Mesenchymal stem cell (in vitro differentiated cells and primary cell): Measurements from ENCODE around the gene PRRC2B.

Source experiments
- DNase-seq: peaks from one replicate; pipeline ENCODE4 v3.0.0-alpha.2; 2013
- H2AFZ ChIP-seq: one replicate; pipeline ENCODE4 v1.6.1; 2013; ENCODE audit warnings: low read depth, mild to moderate bottlenecking, control low read depth, inconsistent platforms, low read length, moderate library complexity
- H2AK5ac ChIP-seq: 2 replicates; pipeline ENCODE4 v1.6.1; 2013; ENCODE audit warnings: low read length, moderate library complexity, mild to moderate bottlenecking, inconsistent platforms; ENCODE audit not compliant: severe bottlenecking
- H2BK120ac ChIP-seq: one replicate; pipeline ENCODE4 v1.6.1; 2013; ENCODE audit warnings: low read depth, mild to moderate bottlenecking, inconsistent platforms, low read length, moderate library complexity
- H2BK12ac ChIP-seq, 2 experiments: one replicate each; pipeline ENCODE4 v1.6.1; 2013; ENCODE audit warnings: inconsistent platforms in 2 of 2, low read length in 2 of 2, mild to moderate bottlenecking in 2 of 2, moderate library complexity in 2 of 2, control low read depth in 1 of 2
- H2BK15ac ChIP-seq: one replicate; pipeline ENCODE4 v1.6.1; 2013; ENCODE audit warnings: mild to moderate bottlenecking, low read depth, inconsistent platforms; ENCODE audit not compliant: poor library complexity, severe bottlenecking
- H2BK5ac ChIP-seq: 2 replicates; pipeline ENCODE4 v1.6.1; 2013; ENCODE audit warnings: low read depth, mild to moderate bottlenecking, low read length, control low read depth, inconsistent platforms; ENCODE audit not compliant: poor library complexity, severe bottlenecking
- H3K14ac ChIP-seq, 2 experiments: one replicate each; pipeline ENCODE4 v1.6.1; 2013; ENCODE audit warnings: inconsistent platforms in 2 of 2, low read length in 2 of 2, control low read depth in 1 of 2, mild to moderate bottlenecking in 1 of 2, moderate library complexity in 1 of 2
- H3K18ac ChIP-seq, 2 experiments: one replicate each; pipeline ENCODE4 v1.6.1; 2013; ENCODE audit warnings: inconsistent platforms in 2 of 2, low read length in 2 of 2, control low read depth in 1 of 2, low read depth in 1 of 2, mild to moderate bottlenecking in 1 of 2
- H3K23ac ChIP-seq, 2 experiments: one replicate each; pipeline ENCODE4 v1.6.1; 2013; ENCODE audit warnings: inconsistent platforms in 2 of 2, low read length in 2 of 2, mild to moderate bottlenecking in 2 of 2, moderate library complexity in 2 of 2, control low read depth in 1 of 2
- H3K27ac ChIP-seq: 2 replicates; pipeline ENCODE4 v1.5.1; 2013; ENCODE audit warnings: mild to moderate bottlenecking, moderate library complexity, low read length, control low read depth, inconsistent platforms; ENCODE audit not compliant: poor library complexity, severe bottlenecking
- H3K27me3 ChIP-seq, 2 experiments: 2 replicates each; pipeline versions ENCODE4 v1.6.1 to v1.7.0; 2013; ENCODE audit warnings: low read length in 2 of 2, mild to moderate bottlenecking in 2 of 2, moderate library complexity in 2 of 2, control low read depth in 1 of 2, inconsistent platforms in 1 of 2; ENCODE audit not compliant: control insufficient read depth in 1 of 2, insufficient read depth in 1 of 2
- H3K36me3 ChIP-seq, 2 experiments: 2 replicates each; pipeline versions ENCODE4 v1.6.1 to v1.7.0; 2013; ENCODE audit warnings: low read length in 2 of 2, control low read depth in 1 of 2, inconsistent platforms in 1 of 2, low read depth in 1 of 2, mild to moderate bottlenecking in 1 of 2; ENCODE audit not compliant: insufficient read depth in 2 of 2, control insufficient read depth in 1 of 2
- H3K4ac ChIP-seq, 2 experiments: one replicate each; pipeline ENCODE4 v1.6.1; 2013; ENCODE audit warnings: inconsistent platforms in 2 of 2, low read length in 2 of 2, mild to moderate bottlenecking in 2 of 2, moderate library complexity in 2 of 2, control low read depth in 1 of 2, low read depth in 1 of 2
- H3K4me1 ChIP-seq: 2 replicates; pipeline ENCODE4 v1.6.1; 2013; ENCODE audit warnings: low read depth, low read length, control low read depth; ENCODE audit not compliant: control insufficient read depth, insufficient read depth
- H3K4me2 ChIP-seq: 2 replicates; pipeline ENCODE4 v1.6.1; 2013; ENCODE audit warnings: low read length, mild to moderate bottlenecking, inconsistent platforms; ENCODE audit not compliant: poor library complexity, severe bottlenecking
- H3K4me3 ChIP-seq, 2 experiments: 2 replicates each; pipeline versions ENCODE4 v1.5.1 to v1.7.0; 2013; ENCODE audit warnings: low read length in 2 of 2, mild to moderate bottlenecking in 2 of 2, control low read depth in 1 of 2, low read depth in 1 of 2; ENCODE audit not compliant: insufficient read depth in 1 of 2
- H3K79me1 ChIP-seq: replicated peaks from 2 replicates; pipeline ENCODE4 v1.6.1; 2013; ENCODE audit warnings: mild to moderate bottlenecking, control low read depth, low read length, inconsistent platforms; ENCODE audit not compliant: poor library complexity, severe bottlenecking
- H3K9ac ChIP-seq: 2 replicates; pipeline ENCODE4 v1.7.0; 2013; ENCODE audit warnings: mild to moderate bottlenecking, low read length, moderate library complexity
- H3K9me3 ChIP-seq: 2 replicates; pipeline ENCODE4 v1.7.0; 2013; ENCODE audit warnings: mild to moderate bottlenecking, low read length; ENCODE audit not compliant: control insufficient read depth
- H4K8ac ChIP-seq: one replicate; pipeline ENCODE4 v1.6.1; 2013; ENCODE audit warnings: inconsistent platforms, mild to moderate bottlenecking, low read length, moderate library complexity
- H4K91ac ChIP-seq: one replicate; pipeline ENCODE4 v1.6.1; 2013; ENCODE audit warnings: mild to moderate bottlenecking, low read length, inconsistent platforms
- WGBS: methylation state at CpG from one replicate; pipeline ENCODE4 v1.1.7; 2013; ENCODE audit warnings: mixed read lengths; 5-methylcytosine and 5-hydroxymethylcytosine counted together

The PRRC2B gene

DNA sequence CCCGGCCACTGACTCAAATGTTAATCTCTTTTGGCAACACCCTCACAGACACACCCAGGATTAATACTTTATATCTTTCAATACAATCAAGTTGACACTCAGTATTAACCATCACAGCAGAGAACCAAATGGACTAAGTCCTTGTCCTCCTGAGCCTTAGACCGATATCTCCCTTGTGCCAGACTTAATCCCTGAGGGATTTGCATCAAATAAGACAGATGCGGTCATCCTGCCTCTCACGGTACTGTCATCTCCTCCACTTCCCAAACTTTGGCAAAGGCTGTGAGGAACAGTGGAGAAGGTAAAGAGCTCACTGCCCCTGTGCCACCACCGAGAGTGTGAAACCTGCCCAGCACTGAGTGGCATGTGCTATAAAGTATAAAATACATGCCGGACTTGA, 6.5 kb upstream of the PRRC2B start:
- Histone ChIP-seq H3K36me3 (no peaks in the 10 kb centered on the region), H3K79me1 (no peaks in the 10 kb centered on the region), H2BK120ac (no peak overlapping the region), H2AFZ (no peak overlapping the region), H2BK15ac (no peak overlapping the region), H2BK5ac (no peak overlapping the region), H2AK5ac (peak overlapping the region; percentile 16), H3K27me3 (no peaks in the 10 kb centered on the region), H4K8ac (no peak overlapping the region), H4K91ac (no peak overlapping the region), H3K4me3 (no peak overlapping the region), H3K23ac (no peak overlapping the region), H3K9me3 (no peaks in the 10 kb centered on the region), H3K4me1 (peaks cover 11% of the 10 kb centered on the region), H3K4ac (no peak overlapping the region), H3K18ac (no peak overlapping the region), H3K14ac (no peak overlapping the region), H3K27ac (no peak overlapping the region), H2BK12ac (no peak overlapping the region), H3K9ac (no peak overlapping the region), H3K4me2 (no peak overlapping the region)
- 68% methylated on average over 3 of the region's 6 CpGs for WGBS
- DNase-seq, result no peak

GRCh38 chr9:131391020-131391419, 2.9 kb upstream of the PRRC2B start:
- no peak overlapping the region for H3K4ac ChIP-seq
- 96% methylated on average over 6 of the region's 7 CpGs for WGBS

DNA sequence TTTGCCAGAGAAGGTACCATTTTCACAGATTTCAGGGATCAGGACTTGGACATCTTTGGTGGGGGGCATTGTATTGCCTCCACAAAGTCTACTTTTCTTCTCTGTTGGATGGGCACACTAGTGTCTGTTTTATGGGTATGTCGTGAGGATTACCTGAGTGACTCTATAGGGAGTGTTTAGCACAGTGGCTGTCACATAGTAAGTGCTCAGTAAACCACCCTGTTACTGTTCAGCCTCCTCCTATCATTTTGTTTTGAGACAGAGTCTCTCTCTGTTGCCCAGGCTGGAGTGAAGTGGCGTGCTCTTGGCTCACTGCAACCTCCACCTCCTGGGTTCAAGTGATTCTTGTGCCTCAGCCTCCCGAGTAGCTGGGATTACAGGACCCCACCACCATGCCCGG, 2.4 kb upstream of the PRRC2B start:
- no peak overlapping the region for H2AFZ ChIP-seq
- no peak overlapping the region for H3K14ac ChIP-seq
- no peaks in the 10 kb centered on the region for H3K36me3 ChIP-seq
- no peak overlapping the region for H3K18ac ChIP-seq
- no peak for DNase-seq
- no peak overlapping the region for H2AK5ac ChIP-seq
- H3K4me1 ChIP-seq, result peaks cover 8% of the 10 kb centered on the region
- WGBS, result 93% methylated on average over 3 of the region's 4 CpGs
- no peak overlapping the region for H3K27ac ChIP-seq
- no peak overlapping the region for H2BK15ac ChIP-seq
- no peaks in the 10 kb centered on the region for H3K79me1 ChIP-seq
- H3K9me3 ChIP-seq, result no peaks in the 10 kb centered on the region
- no peak overlapping the region for H4K8ac ChIP-seq
- no peak overlapping the region for H3K9ac ChIP-seq
- H3K4me2 ChIP-seq, result no peak overlapping the region
- H2BK120ac ChIP-seq, result no peak overlapping the region
- no peak overlapping the region for H3K4me3 ChIP-seq
- no peak overlapping the region for H2BK5ac ChIP-seq
- no peak overlapping the region for H4K91ac ChIP-seq
- H3K4ac ChIP-seq, result no peak overlapping the region
- H3K23ac ChIP-seq, result no peak overlapping the region
- H3K27me3 ChIP-seq, result no peaks in the 10 kb centered on the region
- no peak overlapping the region for H2BK12ac ChIP-seq

More at GRCh38 chr9:131391020-131391419, 2.9 kb upstream of the PRRC2B start:
- Histone ChIP-seq H2AK5ac (no peak overlapping the region), H2BK15ac (no peak overlapping the region), H2BK5ac (no peak overlapping the region), H2BK120ac (no peak overlapping the region), H3K14ac (no peak overlapping the region), H4K8ac (no peak overlapping the region), H3K79me1 (no peaks in the 10 kb centered on the region), H3K18ac (no peak overlapping the region), H3K9me3 (no peaks in the 10 kb centered on the region), H3K27me3 (no peaks in the 10 kb centered on the region), H2BK12ac (no peak overlapping the region), H3K4me1 (peaks cover 7% of the 10 kb centered on the region), H4K91ac (no peak overlapping the region), H3K27ac (no peak overlapping the region), H3K4me2 (no peak overlapping the region), H3K4me3 (no peak overlapping the region), H2AFZ (no peak overlapping the region), H3K9ac (no peak overlapping the region), H3K23ac (no peak overlapping the region), H3K36me3 (no peaks in the 10 kb centered on the region)
- DNase-seq, result no peak

DNA sequence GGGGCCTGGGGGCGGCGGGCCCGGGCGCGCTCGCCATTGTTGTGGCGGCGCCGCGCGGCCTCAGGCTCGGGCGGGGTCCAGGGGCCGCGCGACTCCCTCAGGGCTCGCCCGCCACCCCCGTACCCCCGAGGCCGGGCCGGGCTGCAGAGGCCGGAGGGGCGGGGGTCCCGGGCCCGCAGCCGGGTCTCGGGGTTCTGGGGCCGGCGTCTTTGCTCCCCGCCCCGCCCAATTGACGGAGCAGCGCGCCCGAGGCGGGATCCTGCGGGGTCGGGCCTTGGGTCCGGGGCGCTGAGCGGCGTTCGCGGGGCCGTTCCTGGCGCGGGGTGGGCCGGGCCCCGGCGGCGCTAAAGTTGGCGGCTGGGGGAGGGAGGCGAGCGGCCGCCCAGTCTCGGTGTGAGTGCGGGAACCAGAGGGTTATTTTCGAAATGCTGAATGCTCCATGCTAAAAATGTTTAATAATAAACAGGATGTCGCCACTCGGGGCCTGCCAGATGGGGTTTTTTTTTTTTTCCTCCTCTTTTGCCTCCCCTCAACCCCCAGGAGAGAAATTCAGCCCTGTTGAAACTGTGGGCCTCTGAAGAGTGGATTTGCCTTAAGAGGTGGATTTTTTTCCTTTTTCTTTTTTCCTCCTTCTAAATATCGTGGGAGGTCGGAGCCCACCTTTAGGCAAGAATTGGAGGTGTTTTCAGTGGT, 724 bp downstream of the PRRC2B start:
- DNase-seq, result peak; percentile 79
- peak overlapping the region; percentile 28 to 85 for H3K4ac ChIP-seq
- H3K14ac ChIP-seq, result peak overlapping the region in 1 of 2 experiments; percentile 82
- peak overlapping the region; percentile 76 to 88 for H3K4me3 ChIP-seq
- H4K8ac ChIP-seq, result peak overlapping the region; percentile 59
- H2AK5ac ChIP-seq, result no peak overlapping the region
- peak overlapping the region; percentile 87 for H4K91ac ChIP-seq
- peak overlapping the region; percentile 96 for H2BK120ac ChIP-seq
- H3K27me3 ChIP-seq, result no peaks in the 10 kb centered on the region
- peak overlapping the region; percentile 97 for H2BK5ac ChIP-seq
- peak overlapping the region; percentile 88 for H2BK15ac ChIP-seq
- no peaks in the 10 kb centered on the region for H3K9me3 ChIP-seq
- no peak overlapping the region for H2AFZ ChIP-seq
- no peak overlapping the region for H3K23ac ChIP-seq
- peaks cover 3 to 5% of the 10 kb centered on the region in 2 experiments for H3K36me3 ChIP-seq
- H3K4me1 ChIP-seq, result peaks cover 23% of the 10 kb centered on the region
- H3K4me2 ChIP-seq, result peak overlapping the region; percentile 90
- peak overlapping the region; percentile 64 to 87 for H3K18ac ChIP-seq
- no peak overlapping the region for H2BK12ac ChIP-seq
- no peaks in the 10 kb centered on the region for H3K79me1 ChIP-seq
- H3K9ac ChIP-seq, result peak overlapping the region; percentile 94
- 1% methylated on average over 27 of the region's 63 CpGs for WGBS
- H3K27ac ChIP-seq, result peak overlapping the region; percentile 93
